Natural killer cell (primary cell): ENCODE measurements around the gene AP5S1. TPM values are rescaled to one million over a fixed set of nuclear protein-coding genes. Genes with fewer than 3 reads are reported as not detected.

Source experiments
- ATAC-seq, 3 donors: fragments of 150-1000 bp in 2 of 3; fragments of 200-7000 bp in 1 of 3; cut with Tn5 transposase; 1 replicate in 1 of 3; 2 replicates in 2 of 3; pipeline ENCODE4 v1.10.0; 2021; ENCODE audit warnings: mild to moderate bottlenecking in 2 of 3, moderate library complexity in 2 of 3
- DNase-seq, 2 donors: peaks; one replicate each; pipeline versions ENCODE4 v3.0.0 to v3.0.0-alpha.2; 2013 to 2021; ENCODE audit warnings: mixed read lengths in 1 of 2
- H3K27ac ChIP-seq: one replicate; pipeline ENCODE4 v1.5.1; 2013; ENCODE audit warnings: mild to moderate bottlenecking, low read length
- H3K27me3 ChIP-seq: one replicate; pipeline ENCODE4 v1.6.1; 2013; ENCODE audit warnings: low read length; ENCODE audit not compliant: control insufficient read depth, insufficient read depth
- H3K36me3 ChIP-seq: one replicate; pipeline ENCODE4 v1.6.1; 2013; ENCODE audit warnings: low read length; ENCODE audit not compliant: control insufficient read depth, insufficient read depth
- H3K4me1 ChIP-seq: one replicate; pipeline ENCODE4 v1.6.1; 2013; ENCODE audit warnings: low read length; ENCODE audit not compliant: control insufficient read depth, insufficient read depth
- H3K4me3 ChIP-seq: one replicate; pipeline ENCODE4 v1.5.1; 2013; ENCODE audit warnings: low read length
- H3K9me3 ChIP-seq: one replicate; pipeline ENCODE4 v1.6.1; 2013; ENCODE audit warnings: low read length; ENCODE audit not compliant: control insufficient read depth, insufficient read depth
- H3K27ac Mint-ChIP-seq, 2 donors: one replicate each; pipeline ENCODE4 v1.8.0; 2022; ENCODE audit warnings: mild to moderate bottlenecking in 2 of 2, mixed read lengths in 2 of 2, moderate library complexity in 1 of 2
- H3K27me3 Mint-ChIP-seq, 2 donors: one replicate each; pipeline ENCODE4 v1.8.0; 2022; ENCODE audit warnings: low read depth in 2 of 2, mixed read lengths in 2 of 2
- H3K36me3 Mint-ChIP-seq: one replicate; pipeline ENCODE4 v1.8.0; 2022; ENCODE audit warnings: mixed read lengths
- H3K4me1 Mint-ChIP-seq, 2 donors: one replicate each; pipeline ENCODE4 v1.8.0; 2022; ENCODE audit warnings: mixed read lengths in 2 of 2
- H3K4me3 Mint-ChIP-seq: one replicate; pipeline ENCODE4 v1.8.0; 2022; ENCODE audit warnings: mild to moderate bottlenecking, moderate library complexity, mixed read lengths
- H3K9me3 Mint-ChIP-seq, 2 donors: one replicate each; pipeline ENCODE4 v1.8.0; 2022; ENCODE audit warnings: mixed read lengths in 2 of 2
- CTCF ChIP-seq: fragments of 200-600 bp; IDR thresholded peaks from one replicate; pipeline ENCODE4 v1.8.0; 2022; ENCODE audit warnings: antibody characterized with exemption
- WGBS: methylation state at CpG from one replicate; pipeline ENCODE4 v1.1.7; 2013; ENCODE audit warnings: missing lambda C conversion rate; ENCODE audit not compliant: insufficient coverage; 5-methylcytosine and 5-hydroxymethylcytosine counted together
- intact Hi-C: fragments of 100-400 bp; cut with micrococcal nuclease; formaldehyde crosslinking; loops from one replicate; pipeline ENCODE4 v1.14.2; 2022
- total RNA-seq, 4 donors: library from RNA; stranded (reverse); fragments of 120-200 nt in 1 of 4; gene quantifications; one replicate each; pipeline versions ENCODE4 v1.2.3 to v1.2.4, GENCODE V29; 2013 to 2022

Gene AP5S1
- total RNA-seq, 3 donors from 2014 or later (not counting 1 experiment from before 2014, with no cell fraction given) = 7.9 to 12.3 (median 12.1) TPM

DNA sequence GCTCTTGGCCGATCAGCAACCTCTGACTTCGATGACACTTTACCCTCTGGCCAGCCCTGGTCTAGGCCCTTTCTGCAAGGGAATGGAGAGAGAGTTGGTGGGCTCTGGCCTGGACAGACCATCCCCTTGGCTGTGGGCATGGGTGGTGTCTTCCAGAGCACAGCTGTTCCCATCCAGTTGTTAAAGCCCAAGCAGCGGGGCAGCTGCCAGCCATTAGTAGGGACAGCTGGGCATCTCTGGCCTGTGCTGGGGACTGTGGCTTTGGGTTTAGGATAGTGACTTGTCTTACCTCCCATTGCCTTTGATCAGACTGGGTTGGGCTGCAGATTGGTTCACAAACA, 21.5 kb upstream of the AP5S1 start:
- Mint-ChIP-seq H3K27ac (peak overlapping the region; percentile 96), H3K4me3 (peak overlapping the region; percentile 97), H3K36me3 (peaks cover 14% of the 10 kb centered on the region), H3K4me1 (peaks cover 30 to 65% of the 10 kb centered on the region in 2 donors), H3K27me3 (no peaks in the 10 kb centered on the region), H3K9me3 (no peaks in the 10 kb centered on the region)
- DNase-seq (no peak), ATAC-seq (no peak)
- intact Hi-C loops = loop anchor here (5.0 kb wide), 1 partner anchor 48 kb away; the partner anchor contains the start of gene MAVS
- no peak overlapping the region for H3K4me3 ChIP-seq
- TF ChIP-seq CTCF = no peak
- peaks cover 47% of the 10 kb centered on the region for H3K36me3 ChIP-seq
- WGBS = 78% methylated on average over 3 of the region's 3 CpGs
- H3K9me3 ChIP-seq = no peaks in the 10 kb centered on the region
- peak overlapping the region; percentile 64 for H3K27ac ChIP-seq
- no peaks in the 10 kb centered on the region for H3K27me3 ChIP-seq
- H3K4me1 ChIP-seq = peaks cover 87% of the 10 kb centered on the region

GRCh38 chr20:3800256-3800877, 20.0 kb upstream of the AP5S1 start:
- Mint-ChIP-seq H3K4me3 (peak overlapping the region; percentile 52), H3K27ac (peak overlapping the region; percentile 29 to 45), H3K36me3 (peaks cover 19% of the 10 kb centered on the region), H3K4me1 (peaks cover 33 to 72% of the 10 kb centered on the region in 2 donors), H3K27me3 (no peaks in the 10 kb centered on the region), H3K9me3 (no peaks in the 10 kb centered on the region)
- no peak for DNase-seq
- 94% methylated on average over 18 of the region's 18 CpGs for WGBS
- Histone ChIP-seq H3K4me3 (no peak overlapping the region), H3K27ac (peak overlapping the region; percentile 64), H3K4me1 (peaks cover 92% of the 10 kb centered on the region), H3K27me3 (no peaks in the 10 kb centered on the region), H3K9me3 (no peaks in the 10 kb centered on the region), H3K36me3 (peaks cover 62% of the 10 kb centered on the region)
- no peak for ATAC-seq
- no peak for TF ChIP-seq CTCF
- intact Hi-C loops = no loop called here

- no peak for TF ChIP-seq CTCF
- no peaks in the 10 kb centered on the region for H3K27me3 Mint-ChIP-seq
- peaks cover 19% of the 10 kb centered on the region for H3K36me3 Mint-ChIP-seq
- no peaks in the 10 kb centered on the region for H3K9me3 Mint-ChIP-seq
- Histone ChIP-seq H3K4me3 (no peak overlapping the region), H3K9me3 (no peaks in the 10 kb centered on the region), H3K36me3 (peaks cover 67% of the 10 kb centered on the region), H3K27me3 (no peaks in the 10 kb centered on the region), H3K27ac (peak overlapping the region; percentile 64), H3K4me1 (peaks cover 92% of the 10 kb centered on the region)
- WGBS = 97% methylated on average over 8 of the region's 8 CpGs
- intact Hi-C loops = no loop called here
- ATAC-seq (no peak), DNase-seq (no peak)
- H3K4me1 Mint-ChIP-seq = peaks cover 37 to 72% of the 10 kb centered on the region in 2 donors
- no peak overlapping the region for H3K4me3 Mint-ChIP-seq
- H3K27ac Mint-ChIP-seq = peak overlapping the region in 1 of 2 donors; percentile 45
Observed at GRCh38 chr20:3800878-3801260, 19.5 kb upstream of the AP5S1 start.

GRCh38 chr20:3801299-3801698, 19.0 kb upstream of the AP5S1 start:
- Histone ChIP-seq H3K27ac (no peak overlapping the region), H3K36me3 (peaks cover 71% of the 10 kb centered on the region), H3K27me3 (no peaks in the 10 kb centered on the region), H3K4me3 (no peak overlapping the region), H3K9me3 (no peaks in the 10 kb centered on the region), H3K4me1 (peaks cover 94% of the 10 kb centered on the region)
- no peak overlapping the region for H3K27ac Mint-ChIP-seq
- TF ChIP-seq CTCF = no peak
- peaks cover 19% of the 10 kb centered on the region for H3K36me3 Mint-ChIP-seq
- DNase-seq = no peak
- no peaks in the 10 kb centered on the region for H3K9me3 Mint-ChIP-seq
- H3K4me1 Mint-ChIP-seq = peaks cover 37 to 73% of the 10 kb centered on the region in 2 donors
- no peaks in the 10 kb centered on the region for H3K27me3 Mint-ChIP-seq
- intact Hi-C loops = no loop called here
- no peak for ATAC-seq
- 99% methylated on average over 4 of the region's 4 CpGs for WGBS
- H3K4me3 Mint-ChIP-seq = no peak overlapping the region
